HEK293 (cell line): ENCODE data around the gene IGF1R.

ENCODE experiments used
- CTCF ChIP-seq: fragments of 450-650 bp; formaldehyde crosslinking; IDR thresholded peaks from 2 replicates; pipeline ENCODE4 v1.5.1; 2016; ENCODE audit warnings: missing biosample characterization, missing genetic modification characterization
- HOXA7 ChIP-seq: sonication (generic); formaldehyde crosslinking; IDR thresholded peaks from 2 replicates; pipeline ENCODE4 v1.8.1; 2022; ENCODE audit warnings: missing genetic modification reagents, borderline replicate concordance
- MYNN ChIP-seq: fragments of 450-650 bp; formaldehyde crosslinking; IDR thresholded peaks from 2 replicates; pipeline ENCODE4 v1.5.1; 2016; ENCODE audit warnings: missing biosample characterization, missing genetic modification characterization, borderline replicate concordance
- ZBTB7A ChIP-seq: fragments of 450-650 bp; formaldehyde crosslinking; IDR thresholded peaks from 2 replicates; pipeline ENCODE4 v1.5.1; 2016; ENCODE audit warnings: low read depth, missing biosample characterization, missing genetic modification characterization
- ZNF148 ChIP-seq: fragments of 450-650 bp; formaldehyde crosslinking; IDR thresholded peaks from 2 replicates; pipeline ENCODE4 v1.5.0; 2017; ENCODE audit warnings: missing biosample characterization, missing genetic modification characterization, borderline replicate concordance
- ZNF155 ChIP-seq: fragments of 450-650 bp; formaldehyde crosslinking; IDR thresholded peaks from 2 replicates; pipeline ENCODE4 v1.5.1; 2016; ENCODE audit warnings: missing biosample characterization, missing genetic modification characterization
- ZNF513 ChIP-seq: fragments of 450-650 bp; IDR thresholded peaks from 2 replicates; pipeline ENCODE4 v1.5.1; 2018; ENCODE audit warnings: missing biosample characterization, missing genetic modification characterization
- ZNF530 ChIP-seq: fragments of 450-650 bp; formaldehyde crosslinking; IDR thresholded peaks from 2 replicates; pipeline ENCODE4 v1.5.1; 2016; ENCODE audit warnings: low read depth, missing biosample characterization, missing genetic modification characterization
- ZNF660 ChIP-seq: fragments of 450-650 bp; IDR thresholded peaks from 2 replicates; pipeline ENCODE4 v1.5.1; 2018; ENCODE audit warnings: missing biosample characterization, mild to moderate bottlenecking, missing genetic modification characterization
- ZNF785 ChIP-seq: fragments of 450-650 bp; formaldehyde crosslinking; IDR thresholded peaks from 2 replicates; pipeline ENCODE4 v1.5.1; 2016; ENCODE audit warnings: missing biosample characterization, missing genetic modification characterization
- ZNF830 ChIP-seq: fragments of 450-650 bp; IDR thresholded peaks from 2 replicates; pipeline ENCODE4 v1.5.0; 2018; ENCODE audit warnings: missing biosample characterization, missing genetic modification characterization, low read depth, mild to moderate bottlenecking, moderate library complexity
- ZSCAN5A ChIP-seq: fragments of 450-650 bp; formaldehyde crosslinking; IDR thresholded peaks from 2 replicates; pipeline ENCODE4 v1.5.1; 2016; ENCODE audit warnings: missing biosample characterization, missing genetic modification characterization

- no peak for TF ChIP-seq CTCF (tag by site-specific recombination)
- TF ChIP-seq MYNN: no peak
- TF ChIP-seq ZNF513 (tag by site-specific recombination): no peak
- no peak for TF ChIP-seq HOXA7 (CRISPR knock-in tag)
- no peak for TF ChIP-seq ZNF660
- TF ChIP-seq ZSCAN5A (tag by site-specific recombination): no peak
- no peak for TF ChIP-seq ZNF530 (tag by site-specific recombination)
- TF ChIP-seq ZNF785 (tag by site-specific recombination): no peak
- no peak for TF ChIP-seq ZNF830 (tag by site-specific recombination)
- TF ChIP-seq ZBTB7A (tag by site-specific recombination): no peak
- no peak for TF ChIP-seq ZNF155 (tag by site-specific recombination)
- no peak for TF ChIP-seq ZNF148 (tag by site-specific recombination)
These were observed 150.1 kb downstream of the IGF1R start for GRCh38 chr15:98798375-98798893.
